HG03558 (cell line): ENCODE results near the gene IDNK.

Experiments used
- ATAC-seq: cut with Tn5 transposase; IDR thresholded peaks from one replicate; pipeline ENCODE4 v1.9.1; 2021; ENCODE audit warnings: moderate number of reproducible peaks; ENCODE audit not compliant: unreplicated experiment; ENCODE audit errors: extremely low read depth

IDNK gene

DNA sequence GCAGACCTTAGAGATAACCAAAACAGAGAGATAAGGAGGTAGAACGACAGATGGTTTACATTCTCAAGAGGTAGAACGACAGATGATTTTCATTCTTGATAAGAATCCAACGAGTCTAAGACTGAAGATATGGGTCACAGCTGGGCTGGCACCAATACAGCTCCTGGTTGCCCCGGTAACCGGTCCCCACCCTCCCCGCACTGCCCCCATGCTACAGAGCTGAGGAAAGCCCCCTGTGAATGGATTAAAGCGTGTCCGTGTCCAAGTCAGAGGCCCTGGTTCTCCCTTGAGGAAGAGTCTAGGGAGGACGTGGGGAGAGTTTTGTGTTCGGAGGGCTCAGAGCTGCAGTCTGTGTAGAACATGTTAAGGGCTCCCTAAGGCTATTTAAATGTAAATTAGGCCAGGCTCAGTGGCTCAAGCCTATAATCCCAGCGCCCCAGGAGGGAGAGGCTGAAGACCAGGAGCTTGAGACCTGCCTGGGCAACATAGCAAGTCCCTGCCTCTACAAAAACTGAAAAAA, 8.1 kb downstream of the IDNK start:
- ATAC-seq = no peak

DNA sequence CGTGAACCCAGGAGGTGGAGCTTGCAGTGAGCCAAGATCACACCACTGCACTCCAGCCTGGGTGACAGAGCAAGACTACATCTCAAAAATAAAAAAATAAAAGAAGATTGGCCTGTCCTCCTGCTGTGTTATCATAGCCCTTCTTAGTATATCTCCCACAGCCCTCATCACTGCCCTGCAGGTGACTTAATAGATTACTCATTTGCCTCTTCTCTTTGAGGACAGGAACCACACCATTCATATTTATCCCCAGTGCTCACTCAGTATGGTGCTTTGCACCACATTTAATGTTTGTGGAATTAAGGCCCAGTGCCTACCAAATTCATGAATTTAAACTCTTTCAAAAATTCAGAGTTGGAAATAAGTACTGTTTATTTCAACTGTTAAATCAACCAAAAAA, 10.3 kb downstream of the IDNK start:
- ATAC-seq = no peak

DNA sequence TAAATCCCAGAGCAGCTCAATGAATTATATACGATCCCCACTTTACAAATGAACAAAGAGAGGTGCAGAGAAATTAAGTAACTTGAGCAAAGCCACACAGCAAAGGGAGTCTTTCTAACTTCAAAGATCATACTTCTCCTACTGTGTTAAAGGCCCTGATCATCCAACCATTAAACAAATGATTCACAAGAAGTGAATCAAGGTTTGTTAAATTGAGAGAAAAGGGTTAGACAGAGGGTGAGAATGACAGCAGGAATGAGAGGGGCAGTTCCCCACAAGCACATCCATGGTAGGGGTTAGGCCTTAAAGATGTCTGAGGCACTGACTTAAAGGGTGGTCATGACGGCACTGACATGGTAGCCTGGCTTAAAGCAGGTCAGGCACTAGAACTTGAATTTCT, 10.7 kb downstream of the IDNK start:
- no peak for ATAC-seq

DNA sequence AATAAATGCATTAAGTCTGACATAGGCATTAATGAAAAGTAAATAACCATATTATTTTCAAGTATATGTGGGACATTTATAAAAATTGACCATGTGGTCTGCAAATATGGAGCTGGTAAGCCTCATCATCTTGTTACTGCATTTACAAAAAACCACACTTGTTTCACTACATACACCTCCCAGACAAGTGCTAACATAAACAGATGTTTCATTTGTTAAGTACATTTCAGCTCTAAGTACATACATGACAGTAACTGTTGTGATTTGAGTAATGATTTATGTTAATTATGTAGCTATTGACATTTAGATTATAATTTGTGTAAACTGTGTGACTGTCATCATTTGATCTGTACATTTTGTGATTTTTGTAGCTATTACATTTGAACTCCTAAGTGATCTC, 13.9 kb downstream of the IDNK start:
- no peak for ATAC-seq

DNA sequence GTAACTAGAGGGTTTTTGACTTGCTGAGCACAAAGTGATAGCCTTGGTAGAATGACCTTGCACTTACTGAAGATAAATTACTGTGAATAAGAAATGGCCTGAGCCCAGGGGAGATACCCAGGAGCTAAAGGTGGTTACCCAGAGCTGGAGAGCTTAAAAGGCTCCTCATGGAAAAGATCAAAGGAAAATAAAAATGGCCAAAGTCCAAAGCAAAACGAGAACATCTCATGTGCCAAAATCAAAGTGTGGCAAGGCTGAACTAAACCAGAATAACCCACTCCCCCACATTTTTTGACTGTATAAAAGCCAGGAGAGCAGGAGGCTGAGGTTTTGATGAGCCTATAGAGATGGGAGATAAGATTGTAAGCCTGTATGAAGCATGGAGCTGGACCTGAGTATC, 14.4 kb downstream of the IDNK start:
- no peak for ATAC-seq

DNA sequence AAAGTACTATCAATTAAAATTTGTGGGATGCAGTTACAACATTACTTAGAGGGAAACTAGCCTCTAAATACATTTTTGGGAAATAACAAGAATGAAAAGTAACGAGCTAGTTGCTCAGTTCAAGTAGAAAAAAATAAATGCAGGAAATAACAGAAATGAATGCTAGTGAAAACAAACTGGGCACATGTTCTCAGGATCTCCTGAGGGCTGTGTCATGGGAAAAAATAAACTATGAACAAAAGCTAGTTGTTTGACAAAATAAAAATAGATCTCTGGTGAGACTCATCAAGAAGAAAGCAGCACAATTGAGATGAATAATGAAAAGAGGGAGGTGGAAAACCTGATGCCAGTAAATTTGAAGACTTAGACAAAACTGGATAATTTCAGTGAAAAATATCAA, 16.3 kb downstream of the IDNK start:
- no peak for ATAC-seq

DNA sequence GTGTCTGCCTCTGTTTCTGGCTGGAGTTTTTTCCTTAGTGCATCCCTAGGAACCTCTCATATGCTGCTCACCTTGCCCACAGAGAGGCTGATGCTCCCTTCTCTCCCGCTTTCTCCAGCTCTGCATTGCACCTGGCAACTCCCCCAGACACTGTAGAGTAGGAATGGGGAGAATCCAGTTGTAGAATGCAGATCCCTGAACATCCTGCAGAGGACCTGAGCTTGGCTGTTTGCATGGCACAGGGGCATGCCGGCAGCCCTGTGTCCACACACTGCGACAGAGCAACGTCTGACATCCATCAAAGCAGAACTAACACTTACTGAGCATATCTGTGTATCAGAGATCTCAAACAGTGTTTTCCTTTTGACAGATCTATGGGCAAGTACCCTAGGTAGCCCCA, 19.9 kb downstream of the IDNK start:
- no peak for ATAC-seq

DNA sequence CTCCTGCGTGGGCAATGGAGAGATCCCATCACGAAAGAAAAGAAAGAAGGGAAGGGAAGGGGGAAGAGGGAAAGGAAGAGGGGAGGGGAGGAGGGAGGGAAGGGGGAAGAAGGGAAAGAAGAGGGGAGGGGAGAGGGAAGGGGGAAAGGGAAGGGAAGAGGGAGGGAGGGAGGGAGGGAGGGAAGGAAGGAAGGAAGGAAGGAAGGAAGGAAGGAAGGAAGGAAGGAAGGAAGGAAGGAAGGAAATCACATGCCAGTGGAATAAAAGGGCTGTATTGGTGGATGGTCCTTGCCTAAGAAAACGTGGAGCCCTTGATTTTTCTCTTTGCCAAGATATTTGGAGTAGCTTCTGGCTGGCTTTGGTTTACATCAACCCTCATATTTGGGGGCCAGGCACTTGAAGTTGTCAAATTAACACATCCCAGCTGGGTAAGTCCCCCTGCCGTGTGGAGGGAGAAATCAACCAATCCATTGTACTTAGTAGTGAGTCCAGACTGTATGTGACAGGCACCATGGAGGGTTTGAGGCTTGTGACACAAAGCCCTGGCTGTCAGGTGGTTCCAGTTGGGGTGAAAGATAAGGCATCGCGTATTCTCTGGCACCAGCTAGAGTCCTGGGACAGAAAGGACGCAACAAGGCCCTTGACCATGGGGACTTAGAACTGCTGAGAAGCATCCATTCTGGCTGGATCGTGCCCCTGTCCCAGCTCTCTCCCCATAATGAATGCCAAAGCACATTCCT, 23.7 kb downstream of the IDNK start:
- ATAC-seq = no peak

DNA sequence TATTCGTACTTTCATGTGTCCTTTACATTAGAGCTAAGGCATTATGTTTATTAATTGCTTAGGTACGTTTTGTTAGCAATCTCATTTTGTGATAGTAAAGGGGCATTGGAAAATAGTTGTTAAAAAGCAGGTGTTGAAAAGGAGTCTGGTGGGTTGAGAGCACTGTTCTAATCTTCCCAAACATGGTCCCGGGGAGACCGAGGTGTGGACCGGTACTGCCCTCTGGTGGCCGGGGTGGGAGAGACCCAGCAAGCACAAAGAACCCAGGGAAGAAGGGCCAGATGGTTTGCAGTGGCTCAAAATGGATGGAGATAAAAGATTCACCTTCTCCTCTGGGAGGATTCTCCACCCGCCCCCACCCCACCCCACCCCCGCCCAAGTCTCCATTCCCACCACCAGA, 26.1 kb downstream of the IDNK start:
- no peak for ATAC-seq

DNA sequence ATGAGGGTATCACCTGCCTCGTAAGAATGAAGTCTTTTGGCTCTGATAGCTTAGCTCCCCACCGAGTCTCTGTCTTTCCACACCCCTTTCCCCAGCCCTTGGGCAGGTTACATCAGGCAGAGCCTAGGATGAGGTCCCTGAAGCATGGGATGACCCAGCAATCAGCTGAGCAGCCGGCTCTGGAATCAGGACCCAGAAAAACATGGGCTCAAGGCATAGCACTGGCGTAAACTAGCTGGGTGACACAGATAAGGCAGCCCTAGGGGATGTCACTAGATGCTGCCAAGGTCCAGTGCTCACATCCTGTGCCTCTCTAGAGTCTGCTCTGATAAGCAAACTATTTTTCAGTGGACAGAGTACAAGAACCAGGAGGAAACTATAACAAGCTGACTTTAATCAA, 26.6 kb downstream of the IDNK start:
- no peak for ATAC-seq

DNA sequence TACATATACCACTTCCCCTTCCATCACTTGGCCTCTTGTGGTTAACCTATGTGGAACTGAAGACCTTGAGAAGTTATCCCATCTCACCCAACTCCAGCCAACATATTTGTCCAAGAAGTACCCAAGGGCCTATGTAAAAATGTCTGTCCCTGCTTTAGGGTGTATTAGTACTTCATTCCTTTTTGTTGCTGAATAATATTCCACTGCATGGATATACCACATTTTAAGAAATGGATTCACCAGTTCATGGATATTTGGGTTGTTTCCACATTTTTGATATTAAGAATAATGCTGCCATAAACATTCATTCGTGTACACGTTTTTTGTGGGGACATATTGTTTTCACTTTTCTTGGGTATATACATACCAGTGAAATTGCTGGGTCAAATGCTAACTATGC, 28.6 kb downstream of the IDNK start:
- ATAC-seq = no peak

DNA sequence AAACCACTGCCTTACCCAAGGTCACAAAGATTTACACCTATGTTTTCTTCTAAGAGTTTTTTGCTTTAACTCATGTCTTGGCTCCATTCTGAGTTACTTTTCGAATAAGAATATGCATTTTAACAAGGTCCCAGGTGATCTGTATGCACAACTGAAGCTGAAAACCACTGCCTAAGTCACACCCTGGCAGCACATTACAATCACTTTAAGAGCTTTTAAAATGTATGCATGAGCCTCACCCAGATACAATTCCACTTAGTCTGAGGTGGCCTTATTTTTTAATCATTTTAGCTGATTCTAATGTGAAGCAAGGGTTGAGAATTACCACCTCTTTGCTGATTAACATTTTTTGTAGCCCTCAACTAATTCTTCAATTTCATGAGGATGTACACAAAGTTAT, 29.5 kb downstream of the IDNK start:
- no peak for ATAC-seq

DNA sequence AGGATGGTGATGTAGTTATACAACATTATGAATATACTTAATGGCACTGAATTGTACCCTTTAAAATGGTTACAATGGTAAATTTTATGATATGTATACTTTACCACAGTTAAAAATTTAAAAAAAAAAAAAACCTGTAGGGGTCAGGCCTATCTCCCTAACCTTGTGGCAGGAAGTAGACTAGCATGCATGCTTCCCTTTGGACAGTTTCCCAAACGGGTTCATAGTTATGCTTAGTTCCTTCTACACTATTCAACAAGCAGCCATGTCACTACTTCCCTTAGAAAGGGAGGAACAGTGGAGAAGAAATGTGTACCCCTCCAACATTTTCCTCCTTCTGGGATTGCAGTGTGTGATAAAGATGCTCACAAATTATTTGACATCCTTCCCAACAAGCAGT, 32.5 kb downstream of the IDNK start:
- ATAC-seq = no peak

DNA sequence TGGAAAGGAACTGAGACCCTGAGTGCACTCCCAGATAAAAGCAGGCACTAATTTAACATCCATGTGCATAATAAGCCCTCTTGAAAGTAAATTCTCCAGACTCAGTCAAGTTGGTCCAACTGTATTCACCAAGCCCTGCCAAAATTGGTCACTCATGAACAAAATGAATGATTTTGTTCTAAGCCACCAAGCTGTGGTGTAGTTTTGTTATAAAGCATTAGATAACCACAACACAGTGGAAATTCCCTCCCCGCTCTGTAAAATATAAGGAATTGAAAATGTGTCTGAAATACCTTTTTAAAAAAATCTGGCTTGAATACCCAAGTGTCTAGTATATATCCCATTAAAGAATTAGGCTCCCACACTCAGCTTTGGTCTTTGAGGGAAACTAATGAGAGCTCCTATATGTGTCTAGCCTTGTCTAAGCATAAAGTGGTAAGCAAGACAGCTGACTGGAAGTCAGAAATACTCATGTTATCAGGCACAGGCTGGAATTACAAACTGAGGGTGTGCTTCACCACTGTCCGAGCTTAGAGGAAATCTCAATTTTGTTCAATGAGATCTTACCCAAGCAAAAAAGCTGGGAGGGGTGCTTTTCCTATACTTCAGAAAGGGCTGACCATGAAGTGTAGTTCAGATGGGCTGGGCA, 33.2 kb downstream of the IDNK start:
- no peak for ATAC-seq

DNA sequence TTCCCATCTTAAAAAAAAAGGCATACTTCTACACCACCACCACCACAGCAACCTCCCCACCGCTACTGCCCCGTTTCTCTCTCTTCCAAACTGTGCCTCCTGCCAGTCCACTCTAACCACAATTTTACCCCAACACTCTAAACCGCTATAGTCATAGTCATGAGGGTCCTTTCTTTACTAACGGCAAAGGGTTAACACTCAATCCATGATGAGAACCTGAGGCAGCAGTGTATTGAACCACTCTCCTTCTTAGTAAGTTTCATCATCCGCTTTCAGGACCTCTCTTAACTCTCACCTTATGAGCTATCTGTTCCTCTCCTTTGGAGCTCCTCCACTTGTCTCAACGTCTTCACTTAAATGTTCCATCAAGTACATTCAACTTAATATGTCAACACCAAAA, 34.0 kb downstream of the IDNK start:
- no peak for ATAC-seq

DNA sequence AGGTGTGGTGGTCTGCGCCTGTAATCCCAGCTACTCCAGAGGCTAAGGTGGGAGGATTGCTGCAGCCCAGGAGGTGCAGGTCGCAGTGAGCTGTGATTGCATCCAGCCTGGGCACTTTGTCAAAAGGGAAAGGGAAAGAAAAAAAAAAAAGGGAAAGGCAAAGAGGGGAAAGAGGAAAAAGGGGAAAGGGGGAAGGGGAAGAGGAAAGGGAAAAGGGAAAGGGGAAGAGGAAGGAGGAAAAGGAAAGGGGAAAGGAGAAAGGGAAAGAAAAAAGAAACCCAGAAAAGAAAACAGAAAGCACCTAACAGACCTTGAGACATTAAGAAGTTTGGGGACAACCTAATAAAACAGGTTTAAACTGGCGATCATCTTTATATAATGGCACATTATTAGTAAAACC, 40.0 kb downstream of the IDNK start:
- no peak for ATAC-seq

DNA sequence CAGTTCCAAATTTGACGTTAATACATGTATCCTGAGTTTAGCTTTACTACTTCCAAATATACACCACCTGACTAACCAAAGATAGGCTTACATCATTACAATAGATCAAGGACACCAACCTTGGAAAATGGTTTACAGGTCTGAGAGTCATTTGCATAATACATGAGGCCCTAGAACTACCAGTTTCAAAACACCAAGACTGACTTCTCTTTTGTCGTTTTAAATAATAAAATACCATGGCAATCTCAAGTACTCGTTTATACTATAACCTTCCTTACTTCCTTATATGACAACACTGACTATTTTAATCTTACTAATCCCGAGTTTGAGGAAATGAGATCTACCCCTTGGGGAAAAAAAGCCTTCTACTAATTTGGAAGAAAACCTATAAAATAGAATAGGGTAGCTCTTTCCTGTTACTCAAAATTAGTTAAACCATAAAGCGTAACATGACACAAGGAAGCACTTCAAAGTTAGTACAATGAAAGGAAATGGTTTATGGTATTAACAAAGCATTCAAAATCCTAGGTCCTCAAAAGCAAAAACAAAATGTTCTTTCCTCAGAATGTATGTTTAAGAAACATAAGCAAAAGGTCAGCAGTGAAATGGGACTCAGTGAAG, 42.7 kb downstream of the IDNK start:
- peak; percentile 80 for ATAC-seq

DNA sequence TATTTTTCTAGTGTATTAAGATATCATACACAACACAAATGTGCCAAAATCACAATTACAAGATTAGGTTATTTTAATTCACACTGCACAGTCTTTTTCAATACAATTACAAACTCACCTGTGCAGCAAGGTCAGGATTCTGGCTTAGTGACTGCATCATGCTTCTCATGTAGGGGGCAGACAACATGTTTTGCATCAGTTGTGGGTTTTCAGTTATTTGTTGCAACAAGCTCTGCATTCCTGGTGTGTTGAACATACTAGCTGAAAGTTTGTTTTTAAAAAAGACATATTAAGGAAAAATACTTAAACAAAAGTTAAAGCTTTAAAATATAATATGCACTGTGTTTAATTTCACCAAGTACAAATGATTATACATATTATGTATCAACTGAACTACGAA, 46.1 kb downstream of the IDNK start:
- no peak for ATAC-seq

DNA sequence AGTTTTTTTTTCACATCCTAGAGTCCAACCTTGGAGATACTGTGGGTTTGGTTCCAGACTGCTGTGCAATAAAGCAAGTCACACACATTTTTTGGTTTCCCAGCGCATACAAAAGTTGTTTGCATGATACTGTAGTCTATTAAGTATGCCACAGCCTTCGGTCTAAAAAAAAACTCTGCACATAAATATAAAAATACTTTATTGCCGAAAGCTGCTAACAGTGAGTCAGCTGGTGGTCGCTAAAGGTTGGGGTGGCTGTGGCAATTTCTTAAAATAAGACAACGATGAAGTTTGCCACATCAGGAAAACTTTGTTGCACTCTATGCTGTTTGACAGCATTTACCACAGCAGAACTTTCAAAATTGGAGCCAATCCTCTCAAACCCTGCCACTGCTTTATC, 47.4 kb downstream of the IDNK start:
- no peak for ATAC-seq

DNA sequence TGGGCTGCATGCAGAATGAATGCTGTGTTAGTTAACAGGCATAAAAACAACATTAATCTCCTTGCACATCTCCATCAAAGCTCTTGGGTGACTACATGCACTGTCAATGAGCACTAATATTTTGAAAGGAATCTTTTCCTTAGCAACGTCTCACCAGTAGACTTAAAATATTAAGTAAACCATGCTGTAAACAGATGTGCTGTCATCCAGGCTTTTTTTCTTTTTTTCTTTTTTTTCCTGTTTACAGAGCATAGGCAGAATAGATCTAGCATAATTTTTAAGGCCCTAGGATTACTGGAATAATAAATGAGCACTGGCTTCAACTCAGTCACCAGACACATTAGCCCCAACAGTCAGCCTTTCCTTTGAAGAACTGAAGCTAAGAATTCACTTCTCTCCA, 48.5 kb downstream of the IDNK start:
- ATAC-seq = no peak

DNA sequence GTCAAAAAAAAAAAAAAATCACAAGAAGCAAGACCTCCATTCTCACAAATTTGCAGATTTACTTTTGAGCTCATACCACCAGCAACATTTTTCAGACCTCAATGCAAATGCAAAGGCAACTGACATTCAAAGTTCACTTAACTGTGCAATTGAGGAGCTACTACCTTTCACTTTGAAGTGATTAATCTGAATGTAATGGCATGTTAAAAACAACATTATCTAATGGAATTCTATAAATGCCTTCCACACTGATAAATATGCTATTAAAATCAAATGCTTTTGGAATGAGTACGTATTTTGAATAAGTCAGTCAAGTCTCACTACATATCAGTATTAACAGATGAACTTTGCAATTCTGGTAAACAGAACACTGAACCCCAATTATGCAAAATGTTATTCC, 52.5 kb downstream of the IDNK start:
- ATAC-seq = no peak

DNA sequence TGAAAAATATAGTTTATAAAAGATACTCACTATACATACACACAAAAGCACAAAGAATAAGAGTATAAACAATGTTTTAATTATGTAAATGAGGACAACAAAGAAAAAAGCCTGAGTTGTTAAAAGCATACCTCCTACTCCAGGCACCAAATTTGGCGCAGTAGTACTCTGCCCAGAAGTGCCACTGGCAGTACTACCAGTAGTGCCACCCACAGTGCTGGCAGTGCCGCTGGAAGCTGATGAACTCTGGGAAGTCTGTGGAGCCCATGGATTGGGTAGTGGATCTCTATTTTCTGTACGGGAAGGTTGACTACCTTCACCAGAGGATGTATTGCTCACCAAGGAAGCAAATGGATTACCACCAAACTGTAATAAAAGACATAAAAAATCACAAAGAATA, 54.7 kb downstream of the IDNK start:
- ATAC-seq = no peak
